ENCODE data around the gene LOXL1. TPM values are rescaled to one million over a fixed set of nuclear protein-coding genes. Genes with fewer than 3 reads are reported as not detected.

LOXL1 gene
- total and polyA plus RNA-seq, 10 of the 15 experiments (the other 5 are each of a cell fraction or from before 2014, with no cell fraction given), result 0.07 to 0.15 TPM; not detected in 8

- TF ChIP-seq, protein P1, sequence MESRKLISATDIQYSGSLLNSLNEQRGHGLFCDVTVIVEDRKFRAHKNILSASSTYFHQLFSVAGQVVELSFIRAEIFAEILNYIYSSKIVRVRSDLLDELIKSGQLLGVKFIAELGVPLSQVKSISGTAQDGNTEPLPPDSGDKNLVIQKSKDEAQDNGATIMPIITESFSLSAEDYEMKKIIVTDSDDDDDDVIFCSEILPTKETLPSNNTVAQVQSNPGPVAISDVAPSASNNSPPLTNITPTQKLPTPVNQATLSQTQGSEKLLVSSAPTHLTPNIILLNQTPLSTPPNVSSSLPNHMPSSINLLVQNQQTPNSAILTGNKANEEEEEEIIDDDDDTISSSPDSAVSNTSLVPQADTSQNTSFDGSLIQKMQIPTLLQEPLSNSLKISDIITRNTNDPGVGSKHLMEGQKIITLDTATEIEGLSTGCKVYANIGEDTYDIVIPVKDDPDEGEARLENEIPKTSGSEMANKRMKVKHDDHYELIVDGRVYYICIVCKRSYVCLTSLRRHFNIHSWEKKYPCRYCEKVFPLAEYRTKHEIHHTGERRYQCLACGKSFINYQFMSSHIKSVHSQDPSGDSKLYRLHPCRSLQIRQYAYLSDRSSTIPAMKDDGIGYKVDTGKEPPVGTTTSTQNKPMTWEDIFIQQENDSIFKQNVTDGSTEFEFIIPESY (IDR thresholded peaks at IDR 0.05), result no peak
- no peak for TF ChIP-seq POLR2A (IDR thresholded peaks at IDR 0.05; ENCODE audit: low read depth, low read length)
These were observed 10.5 kb downstream of the LOXL1 start (continued) for GRCh38 chr15:73936588-73937290.

- no peak overlapping the region for H3K4me3 ChIP-seq
- CTCF ChIA-PET, result no interaction called here
- H3K36me3 ChIP-seq (ENCODE audit: control insufficient read depth in 2 of 2, insufficient read depth in 2 of 2, low read length in 1 of 2), result no peaks in the 10 kb centered on the region
- WGBS (ENCODE audit: insufficient coverage, insufficient replicate concordance, low lambda C conversion rate, missing lambda C conversion rate), result 23% methylated on average over 10 of the region's 10 CpGs
- no peak overlapping the region for H3K27ac ChIP-seq (ENCODE audit: control insufficient read depth, insufficient read depth)
- ATAC-seq (no peak), FAIRE-seq (no peak), DNase-seq (ENCODE audit: low read depth, low spot score) (no peak)
- POLR2A ChIA-PET, result no interaction called here
- BruUV-seq (replicated peaks), result no TSS peak
- H2AFZ ChIP-seq (ENCODE audit: control insufficient read depth, low read depth, low read length), result no peak overlapping the region
- no peaks in the 10 kb centered on the region for H3K4me1 ChIP-seq (ENCODE audit: control insufficient read depth, insufficient read depth, low read length)
- H3K27me3 ChIP-seq (replicated peaks in 1 of 2; ENCODE audit: control insufficient read depth in 2 of 2, insufficient read depth in 2 of 2, low read length in 1 of 2), result peaks cover 3 to 6% of the 10 kb centered on the region in 2 experiments; a peak in 2 of 4 replicates
- intact Hi-C loops (cut with micrococcal nuclease; ENCODE audit: unreplicated experiment) (no loop called here), in situ Hi-C loops (cut with MboI) (no loop called here)
- SMC1A ChIA-PET (ENCODE audit: uncharacterized antibody, unreplicated experiment), result no interaction called here
- no peaks in the 10 kb centered on the region for H4K20me1 ChIP-seq (ENCODE audit: control insufficient read depth, insufficient read depth)
- TF ChIP-seq CBX3 (IDR thresholded peaks at IDR 0.05; ENCODE audit: borderline replicate concordance, low read depth) (no peak), SREBF1 (IDR thresholded peaks at IDR 0.05; ENCODE audit: low read length) (no peak), IKZF1 (conservative IDR thresholded peaks at IDR 0.05) (no peak), ESRRA (IDR thresholded peaks at IDR 0.05; ENCODE audit: low read length) (no peak), IRF5 (IDR thresholded peaks at IDR 0.05; ENCODE audit: borderline replicate concordance) (no peak), EGR1 (IDR thresholded peaks at IDR 0.05; ENCODE audit: borderline replicate concordance in 1 of 2, low read depth in 2 of 2, low read length in 2 of 2) (no peak), SPI1 (IDR thresholded peaks at IDR 0.05; ENCODE audit: borderline replicate concordance, insufficient read depth, low read depth, low read length) (no peak), KLF5 (IDR thresholded peaks at IDR 0.05; ENCODE audit: partially characterized antibody) (no peak), NFXL1 (IDR thresholded peaks at IDR 0.05; ENCODE audit: borderline replicate concordance) (no peak), ELK1 (IDR thresholded peaks at IDR 0.05; ENCODE audit: low read depth, low read length) (no peak), TCF7 (IDR thresholded peaks at IDR 0.05; ENCODE audit: borderline replicate concordance) (no peak), NFYA (IDR thresholded peaks at IDR 0.05; ENCODE audit: borderline replicate concordance, low read depth, low read length) (no peak)
- TF ChIP-seq, protein P2, sequence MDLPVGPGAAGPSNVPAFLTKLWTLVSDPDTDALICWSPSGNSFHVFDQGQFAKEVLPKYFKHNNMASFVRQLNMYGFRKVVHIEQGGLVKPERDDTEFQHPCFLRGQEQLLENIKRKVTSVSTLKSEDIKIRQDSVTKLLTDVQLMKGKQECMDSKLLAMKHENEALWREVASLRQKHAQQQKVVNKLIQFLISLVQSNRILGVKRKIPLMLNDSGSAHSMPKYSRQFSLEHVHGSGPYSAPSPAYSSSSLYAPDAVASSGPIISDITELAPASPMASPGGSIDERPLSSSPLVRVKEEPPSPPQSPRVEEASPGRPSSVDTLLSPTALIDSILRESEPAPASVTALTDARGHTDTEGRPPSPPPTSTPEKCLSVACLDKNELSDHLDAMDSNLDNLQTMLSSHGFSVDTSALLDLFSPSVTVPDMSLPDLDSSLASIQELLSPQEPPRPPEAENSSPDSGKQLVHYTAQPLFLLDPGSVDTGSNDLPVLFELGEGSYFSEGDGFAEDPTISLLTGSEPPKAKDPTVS (IDR thresholded peaks at IDR 0.05; ENCODE audit: low read depth, low read length), result no peak
- TF ChIP-seq, protein P3, sequence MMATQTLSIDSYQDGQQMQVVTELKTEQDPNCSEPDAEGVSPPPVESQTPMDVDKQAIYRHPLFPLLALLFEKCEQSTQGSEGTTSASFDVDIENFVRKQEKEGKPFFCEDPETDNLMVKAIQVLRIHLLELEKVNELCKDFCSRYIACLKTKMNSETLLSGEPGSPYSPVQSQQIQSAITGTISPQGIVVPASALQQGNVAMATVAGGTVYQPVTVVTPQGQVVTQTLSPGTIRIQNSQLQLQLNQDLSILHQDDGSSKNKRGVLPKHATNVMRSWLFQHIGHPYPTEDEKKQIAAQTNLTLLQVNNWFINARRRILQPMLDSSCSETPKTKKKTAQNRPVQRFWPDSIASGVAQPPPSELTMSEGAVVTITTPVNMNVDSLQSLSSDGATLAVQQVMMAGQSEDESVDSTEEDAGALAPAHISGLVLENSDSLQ (IDR thresholded peaks at IDR 0.05), result no peak
- RAD21 ChIA-PET (ENCODE audit: unreplicated experiment), result no interaction called here
- H3K9ac ChIP-seq (ENCODE audit: control insufficient read depth, insufficient read depth, low read length), result no peak overlapping the region
- no peaks in the 10 kb centered on the region for H3K9me3 ChIP-seq (replicated peaks; ENCODE audit: control insufficient read depth, insufficient read depth, low read length)
- no peak overlapping the region for H3K4me2 ChIP-seq (ENCODE audit: control insufficient read depth, insufficient read depth)
- H3K79me2 ChIP-seq (ENCODE audit: control insufficient read depth, insufficient read depth, low read length), result no peaks in the 10 kb centered on the region
These were observed 11.0 kb downstream of the LOXL1 start for GRCh38 chr15:73937296-73937695.
